HG02970 (cell line): Measurements from ENCODE around the gene ARL5B.
A peak's percentile ranks its signal among the peaks of the same experiment; 100 is the strongest.

Experiments
- ATAC-seq: cut with Tn5 transposase; IDR thresholded peaks from one replicate; pipeline ENCODE4 v1.9.1; 2021; ENCODE audit warnings: mild to moderate bottlenecking, moderate library complexity, moderate number of reproducible peaks; ENCODE audit not compliant: unreplicated experiment, low FRiP score

The ARL5B gene

DNA sequence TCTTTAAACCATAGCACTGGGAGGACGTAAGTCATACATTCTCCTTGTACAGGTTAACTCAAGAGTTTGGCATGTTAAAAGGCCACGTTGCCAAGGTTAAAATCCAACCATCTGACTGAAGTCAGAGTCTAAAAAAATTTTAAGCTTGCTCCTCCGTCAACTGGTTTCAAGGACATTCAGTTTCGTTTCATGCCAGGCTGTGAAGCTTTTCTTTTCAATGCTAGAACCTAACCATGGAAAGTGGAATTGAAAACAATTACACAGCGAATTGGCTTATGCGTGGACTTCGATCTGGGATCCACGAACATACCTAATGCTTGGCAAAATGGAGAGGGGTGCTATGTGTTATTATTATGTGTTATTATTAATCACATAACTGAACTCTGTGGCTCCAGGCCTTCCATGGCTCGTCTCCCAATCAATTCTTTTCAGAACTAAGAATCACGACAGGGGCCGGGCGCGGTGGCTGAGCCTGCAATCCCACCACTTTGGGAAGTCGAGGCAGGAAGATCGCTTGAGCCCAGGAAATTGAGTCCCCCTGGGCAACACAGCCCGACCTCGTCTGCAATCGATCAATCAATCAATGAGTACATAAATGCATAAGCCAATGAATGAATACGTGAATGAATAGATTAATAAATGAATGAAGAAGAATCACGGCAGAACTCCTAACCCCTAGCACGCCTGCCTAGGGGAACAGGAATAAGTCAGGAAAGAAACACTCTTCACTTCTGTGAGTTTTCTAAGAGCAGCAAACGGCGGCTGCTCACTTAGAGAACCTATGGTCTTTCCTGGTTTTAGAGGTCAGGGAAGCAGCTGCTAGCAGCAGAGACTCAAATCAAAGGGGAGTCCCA lies 733 bp upstream of the ARL5B start:
- no peak for ATAC-seq

DNA sequence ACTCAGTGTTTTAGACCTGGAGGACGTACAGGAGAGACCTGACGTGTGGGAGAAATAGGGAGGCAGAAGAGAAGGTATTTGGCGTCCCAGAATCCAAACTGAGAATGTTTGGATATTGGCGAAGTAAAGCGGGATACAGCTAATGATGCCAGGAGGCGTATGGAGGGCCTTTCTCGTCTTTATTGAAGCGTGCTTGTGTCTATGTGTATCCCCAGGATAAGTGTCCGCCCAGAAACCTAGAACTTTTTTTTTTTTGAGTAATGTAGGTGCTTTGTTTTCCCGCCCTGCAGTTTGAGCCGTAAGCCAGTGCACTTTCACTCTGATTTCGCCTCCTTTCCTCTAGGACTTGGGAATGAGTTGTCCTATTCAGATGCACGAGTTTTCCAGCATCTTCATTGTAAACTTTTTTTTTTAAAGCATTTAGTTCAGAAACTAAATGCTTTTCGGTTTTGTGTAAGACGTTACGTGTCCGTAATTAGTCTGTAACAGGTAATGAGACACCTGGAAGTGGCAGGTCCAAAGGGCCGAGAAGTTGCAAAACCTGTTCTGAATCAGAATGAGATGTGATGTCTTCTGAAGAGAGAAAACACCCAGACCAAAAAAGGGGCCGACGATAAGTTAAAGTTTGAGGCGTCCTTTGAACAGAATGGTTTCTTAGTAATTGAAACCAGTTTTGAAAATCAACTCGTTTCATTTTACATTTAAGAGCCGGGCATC lies 746 bp downstream of the ARL5B start:
- ATAC-seq, result peak; percentile 2

DNA sequence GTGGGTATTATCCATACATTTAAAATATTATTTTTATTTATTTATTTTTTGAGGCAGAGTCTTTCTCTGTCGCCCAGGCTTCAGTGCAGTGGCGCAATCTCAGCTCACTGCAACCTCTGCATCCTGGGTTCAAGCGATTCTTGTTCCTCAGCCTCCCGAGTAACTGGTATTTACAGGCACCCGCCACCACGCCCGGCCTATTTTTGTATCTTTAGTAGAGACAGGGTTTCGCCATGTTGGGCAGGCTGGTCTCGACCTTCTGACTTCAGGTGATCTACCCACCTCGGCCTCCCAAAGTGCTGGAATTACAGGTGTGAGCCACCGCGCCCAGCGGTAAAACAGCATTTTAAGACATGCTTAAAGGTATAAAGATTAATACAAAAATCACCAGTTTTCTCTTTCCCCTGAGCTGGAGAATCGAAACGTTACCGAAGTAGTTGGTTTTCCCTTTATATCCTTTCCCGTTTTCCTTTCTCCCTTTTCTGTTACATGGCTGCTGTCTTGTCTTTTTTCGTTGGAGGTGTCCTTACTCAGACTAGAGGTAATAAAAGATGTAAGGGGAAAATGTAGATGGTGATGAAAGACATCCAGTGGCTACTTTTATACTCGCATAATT lies 1.7 kb downstream of the ARL5B start:
- ATAC-seq, result no peak

DNA sequence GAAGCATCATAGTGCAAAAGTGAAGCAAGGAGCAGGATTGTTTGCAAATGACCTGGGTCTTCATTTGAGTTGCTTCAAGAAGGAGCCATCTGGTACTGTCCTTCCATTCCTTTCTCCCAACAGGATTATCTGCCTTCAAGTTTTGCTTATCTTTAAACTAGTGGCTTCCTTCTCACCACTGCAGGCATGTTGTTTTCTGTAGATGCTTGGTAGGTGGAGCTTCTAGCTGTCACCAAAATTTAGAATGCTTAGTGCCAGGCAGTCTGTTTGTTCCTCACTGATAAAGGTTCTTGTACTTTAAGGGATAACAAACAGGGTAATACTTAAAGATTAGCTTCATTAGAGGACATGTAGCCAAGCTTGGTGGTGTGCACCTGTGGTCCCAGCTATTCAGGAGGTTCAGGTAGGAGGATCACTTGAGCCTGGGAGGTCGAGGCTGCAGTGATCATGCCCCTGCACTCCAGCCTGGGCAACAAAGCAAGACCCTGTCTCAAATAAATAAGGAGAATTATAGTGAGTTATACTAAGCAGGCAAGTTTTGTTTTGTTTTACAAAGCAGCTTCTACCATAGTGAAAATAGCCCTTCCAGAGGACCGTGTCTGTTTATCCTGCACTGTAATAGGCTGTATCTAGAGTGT lies 5.7 kb downstream of the ARL5B start:
- no peak for ATAC-seq

DNA sequence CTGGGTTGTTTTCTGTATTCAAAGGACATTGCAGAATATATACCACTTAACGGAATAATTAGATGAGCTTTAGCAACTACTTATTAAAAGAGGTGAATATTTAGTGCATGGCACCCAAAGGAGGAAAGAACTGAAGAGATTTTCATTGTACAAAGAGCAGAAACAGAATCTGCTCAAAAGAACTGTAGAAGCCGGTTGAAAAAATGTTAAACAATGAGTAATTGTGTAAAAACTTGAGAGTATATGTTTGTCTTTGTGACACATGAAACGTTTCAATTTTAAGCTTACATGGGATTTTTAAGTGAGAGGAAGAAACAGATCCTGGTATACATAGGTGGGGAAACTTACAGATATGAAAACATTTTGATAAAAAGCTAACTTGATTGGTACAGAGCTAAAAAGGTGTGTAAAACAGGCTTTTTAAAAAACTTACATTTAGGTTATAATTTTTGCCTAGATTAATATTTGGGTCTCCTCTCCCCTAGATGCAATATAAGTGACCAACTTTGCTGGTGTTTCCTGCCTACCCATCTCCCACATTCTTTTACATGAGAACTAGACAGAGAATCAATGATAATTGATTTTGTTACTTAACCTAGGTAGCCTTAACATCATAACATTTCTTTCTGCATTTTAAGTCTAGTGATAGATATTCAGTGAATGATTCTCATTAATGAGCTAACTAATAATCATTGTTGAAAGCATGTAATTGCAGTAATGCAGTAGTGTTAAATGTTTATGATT lies 6.8 kb downstream of the ARL5B start:
- ATAC-seq, result no peak

DNA sequence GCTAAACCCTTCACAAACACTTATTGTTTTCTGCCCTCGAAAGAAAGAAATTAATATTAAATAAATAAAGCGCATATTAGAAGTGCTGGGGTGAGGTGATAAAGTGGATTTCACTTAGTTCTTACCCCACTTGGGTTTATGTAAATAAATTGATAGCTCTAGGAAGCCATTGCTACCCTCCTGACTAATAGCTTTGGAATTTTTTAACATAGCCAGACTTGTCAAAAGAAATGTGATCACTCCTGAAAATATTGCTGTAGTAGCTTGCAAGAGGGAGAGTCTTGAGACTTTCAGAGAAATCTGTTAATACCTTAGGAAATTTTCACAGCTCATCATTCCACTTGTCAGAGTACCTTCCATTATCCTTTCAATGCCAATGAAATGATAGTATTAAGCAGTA lies 7.6 kb downstream of the ARL5B start:
- no peak for ATAC-seq

DNA sequence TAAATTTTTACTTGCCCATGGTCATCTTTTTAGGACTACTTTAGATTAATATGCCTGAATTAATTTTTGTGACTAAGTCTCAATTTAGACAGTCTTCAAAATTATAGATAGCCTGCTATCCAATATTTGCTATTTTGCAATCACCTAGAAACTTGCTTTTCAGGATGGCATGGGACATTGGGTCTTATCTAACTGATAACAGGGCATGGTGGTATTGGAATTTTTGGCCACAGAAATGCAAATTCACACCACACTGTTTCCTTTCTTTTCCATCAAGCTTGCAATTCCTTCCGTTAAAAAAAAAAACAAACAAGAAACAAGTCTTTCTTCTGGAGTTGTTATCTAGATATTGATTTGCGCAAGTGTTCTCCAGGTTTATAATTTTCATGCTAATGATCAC lies 8.8 kb downstream of the ARL5B start:
- no peak for ATAC-seq

DNA sequence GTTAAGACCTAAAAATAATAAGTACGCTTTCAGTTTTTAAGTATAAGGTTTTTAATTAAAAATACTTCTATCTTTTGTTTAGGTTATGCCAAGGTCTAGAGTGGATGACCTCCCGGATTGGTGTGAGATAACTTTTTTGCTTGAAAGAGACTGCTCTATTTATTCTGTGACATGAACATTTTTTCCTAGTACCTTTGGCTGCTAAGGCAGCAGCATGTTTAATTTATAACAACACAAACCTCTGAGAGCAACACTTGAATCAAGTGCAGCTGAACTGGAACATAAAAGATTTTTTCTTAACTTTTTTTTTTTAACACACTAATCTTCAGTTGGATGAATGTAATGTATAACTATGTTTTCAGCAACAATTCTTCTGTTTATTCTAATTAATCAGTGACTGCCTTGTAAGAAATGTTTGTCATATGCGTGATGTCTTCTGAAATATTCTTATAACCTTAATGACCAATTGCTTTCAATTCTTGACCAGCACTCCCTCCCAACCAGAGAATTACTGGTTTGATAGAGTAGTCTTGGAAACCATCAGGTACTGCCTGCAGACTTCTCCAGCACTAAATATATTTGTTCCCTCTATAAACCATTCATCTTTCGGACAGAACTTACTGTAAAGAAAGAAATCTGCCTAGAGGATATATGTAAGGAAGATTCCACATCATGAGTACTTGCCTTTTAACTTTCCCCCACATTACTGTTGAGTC lies 16.0 kb downstream of the ARL5B start:
- ATAC-seq, result no peak

DNA sequence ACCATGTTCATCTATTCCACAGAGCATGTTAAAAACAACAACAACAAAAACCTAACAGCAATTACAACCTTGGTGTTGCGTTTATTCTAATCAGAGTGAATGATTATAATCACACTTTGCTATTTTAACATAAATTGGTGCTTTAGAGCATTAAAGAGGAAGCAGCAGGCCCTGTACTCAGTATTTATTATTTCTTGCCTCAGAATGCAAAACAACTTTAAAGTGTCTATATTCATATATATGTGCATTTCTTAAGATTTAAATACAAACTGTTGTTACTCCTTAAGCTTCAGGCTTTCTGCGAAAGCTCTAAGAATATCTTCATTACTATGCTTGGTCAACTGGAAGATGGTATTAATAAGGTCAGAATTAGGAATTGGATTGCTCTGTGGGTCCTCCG lies 21.5 kb downstream of the ARL5B start:
- no peak for ATAC-seq

DNA sequence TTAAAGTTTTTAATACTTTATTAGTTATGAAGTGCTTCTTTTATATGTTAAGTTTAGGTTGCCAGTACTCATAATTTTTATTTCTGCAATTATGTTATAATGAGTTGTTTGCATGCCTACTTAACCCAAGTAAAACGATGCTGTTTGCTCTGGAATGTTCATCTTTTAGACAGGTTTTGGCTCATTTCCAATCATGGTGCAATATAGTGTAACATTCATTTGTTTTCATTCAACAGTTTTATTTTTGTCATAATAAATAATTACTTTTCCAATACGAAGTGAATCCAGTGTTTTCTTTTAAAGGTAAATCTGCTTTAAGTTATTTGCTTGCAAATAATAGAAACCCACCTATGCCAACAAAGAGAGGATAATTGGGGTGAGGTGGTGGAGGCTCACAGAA lies 22.1 kb downstream of the ARL5B start:
- no peak for ATAC-seq

DNA sequence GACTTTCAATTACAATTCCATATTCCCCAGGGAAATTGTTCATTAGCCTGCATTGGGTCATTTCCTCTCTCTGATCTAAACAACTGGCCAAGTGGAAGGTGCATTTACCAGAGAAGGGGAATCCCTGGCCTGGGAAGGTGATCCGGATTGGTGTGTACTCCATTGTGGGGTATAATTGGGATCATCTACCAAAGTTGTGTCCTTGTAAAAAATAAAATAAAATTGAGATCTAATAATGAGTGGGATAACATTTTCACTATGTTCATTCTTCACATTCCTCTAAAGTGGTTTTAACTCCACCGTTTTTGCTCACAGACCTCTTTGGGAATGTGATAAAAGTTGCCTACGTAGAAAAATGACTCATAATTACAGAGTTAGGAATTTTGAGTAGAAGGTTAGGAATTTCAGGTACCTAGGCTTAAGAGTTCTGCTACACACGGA lies 22.8 kb downstream of the ARL5B start:
- no peak for ATAC-seq

DNA sequence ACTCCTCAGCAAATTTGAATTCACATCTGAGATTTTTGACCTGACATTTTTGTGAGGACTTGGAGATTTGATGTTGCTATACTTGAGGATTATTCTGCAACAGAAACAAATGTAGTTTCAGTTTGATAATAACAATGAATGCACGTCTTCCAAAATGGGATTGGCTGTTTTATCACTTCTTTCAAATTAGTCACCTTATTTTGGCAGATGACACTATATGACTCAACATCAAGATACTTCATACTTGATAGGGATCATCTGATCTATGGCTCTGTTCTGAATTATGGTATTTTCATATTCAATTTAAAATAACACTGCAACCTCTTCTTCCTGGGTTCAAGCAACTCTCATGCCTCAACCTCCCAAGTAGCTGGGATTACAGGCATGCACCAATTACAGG lies 24.2 kb downstream of the ARL5B start:
- no peak for ATAC-seq

DNA sequence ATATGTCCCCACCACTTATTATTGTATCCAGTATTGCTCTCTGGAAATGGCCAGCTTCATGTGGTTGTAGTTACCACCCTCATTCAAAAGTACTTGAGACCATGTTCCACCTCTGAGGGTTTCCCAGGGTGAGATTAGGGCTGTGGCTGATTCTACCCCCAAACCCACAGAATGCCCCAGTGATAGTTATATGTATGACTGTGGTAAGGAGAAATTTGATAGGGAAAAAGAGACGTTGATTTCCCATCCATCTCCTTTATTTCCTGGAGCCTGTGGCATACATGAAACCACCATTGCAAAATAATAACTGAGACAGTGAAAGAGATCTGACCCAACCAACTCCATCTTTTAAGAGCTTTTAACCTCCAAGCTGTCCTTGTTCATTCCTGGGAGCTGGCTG lies 25.2 kb downstream of the ARL5B start:
- ATAC-seq, result no peak

DNA sequence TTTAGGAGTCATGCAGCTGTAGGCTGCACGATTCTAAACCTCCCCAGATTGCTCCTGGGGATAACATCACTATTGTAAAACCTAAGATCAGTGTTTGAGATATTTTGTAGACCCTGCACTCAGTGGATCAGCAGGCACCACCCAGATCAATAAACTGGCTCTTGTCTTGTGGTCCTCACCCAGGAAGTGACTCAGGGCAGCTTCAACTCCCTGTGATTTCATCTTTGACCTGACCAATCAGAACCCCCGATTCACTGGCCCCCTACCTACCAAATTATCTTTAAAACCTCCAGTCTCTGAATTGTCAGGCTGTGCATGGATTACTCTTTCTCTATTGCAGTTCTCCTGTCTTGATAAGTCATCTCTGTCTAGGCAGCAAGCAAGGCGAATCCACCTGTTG lies 25.7 kb downstream of the ARL5B start:
- ATAC-seq, result no peak

DNA sequence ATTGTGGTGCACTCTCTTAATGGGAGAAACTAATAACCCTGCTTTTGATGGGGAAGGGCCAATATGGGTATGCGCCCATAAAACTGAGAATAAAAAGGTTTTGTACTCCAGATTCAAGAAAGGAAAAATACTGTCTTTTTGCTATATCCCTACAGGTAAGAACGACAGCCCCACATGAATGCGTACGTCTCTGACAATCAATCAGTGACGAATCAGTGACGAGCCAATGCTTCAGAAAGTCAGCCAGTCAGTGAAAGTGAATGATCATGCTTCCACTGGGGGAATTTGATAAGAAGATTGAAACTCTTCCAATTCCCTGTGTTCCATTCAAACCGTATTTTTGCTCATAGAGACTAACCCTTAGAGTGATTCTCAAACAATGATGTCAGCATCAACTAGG lies 26.3 kb downstream of the ARL5B start:
- ATAC-seq, result no peak

DNA sequence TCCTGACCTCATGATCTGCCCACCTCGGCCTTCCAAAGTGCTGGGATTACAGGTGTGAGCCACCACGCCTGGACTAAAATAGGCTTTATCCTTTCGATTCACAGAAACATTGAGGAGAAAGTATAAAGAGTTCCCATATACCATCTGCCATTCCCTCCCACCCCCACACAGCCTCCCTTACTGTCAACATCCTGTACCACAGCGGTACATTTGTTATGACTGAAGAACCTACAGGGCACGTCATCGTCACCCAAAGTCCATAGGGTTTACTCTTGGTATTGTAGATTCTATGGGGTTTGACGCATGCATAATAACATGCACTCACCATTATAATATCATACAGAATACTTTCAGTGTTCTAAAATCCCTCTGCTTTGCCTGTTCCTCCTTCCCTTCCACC lies 28.0 kb downstream of the ARL5B start:
- no peak for ATAC-seq

DNA sequence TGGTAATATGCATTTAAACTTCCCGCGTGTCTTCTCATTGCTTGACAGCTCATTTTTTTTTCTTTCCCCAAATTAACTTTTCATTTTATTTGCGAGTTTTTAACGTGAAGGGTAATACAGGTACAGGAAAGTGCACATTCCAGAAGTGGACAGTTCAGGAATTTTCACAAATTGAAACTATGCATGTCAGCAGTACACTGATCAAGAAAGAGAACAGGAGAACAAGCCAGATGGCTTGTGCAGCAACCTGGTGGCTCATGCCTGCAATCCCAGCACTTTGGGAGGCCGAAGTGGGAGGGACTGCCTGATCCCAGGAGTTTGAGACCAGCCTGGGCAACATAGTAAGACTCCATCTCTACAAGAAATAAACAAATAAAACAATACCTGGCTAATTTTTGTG lies 28.5 kb downstream of the ARL5B start:
- no peak for ATAC-seq

DNA sequence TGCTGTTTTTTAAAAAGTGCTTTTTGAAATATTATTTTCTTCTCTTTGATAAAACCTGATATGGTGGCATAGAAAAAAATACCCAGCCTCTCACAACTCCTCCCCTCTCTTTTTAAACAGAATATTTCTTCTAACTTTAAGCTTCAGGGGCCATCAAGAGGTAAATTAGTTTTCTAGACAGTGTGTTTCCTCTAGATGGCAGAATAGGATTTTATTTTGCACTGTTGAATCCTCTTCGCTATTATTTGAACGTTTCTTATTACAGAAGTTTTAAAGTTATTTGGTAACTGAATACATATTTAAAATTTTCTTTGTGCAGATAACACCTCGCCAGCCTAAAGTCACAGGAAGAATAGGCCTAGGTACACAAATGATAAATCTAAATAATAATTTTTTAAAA lies 30.3 kb downstream of the ARL5B start:
- ATAC-seq, result no peak

DNA sequence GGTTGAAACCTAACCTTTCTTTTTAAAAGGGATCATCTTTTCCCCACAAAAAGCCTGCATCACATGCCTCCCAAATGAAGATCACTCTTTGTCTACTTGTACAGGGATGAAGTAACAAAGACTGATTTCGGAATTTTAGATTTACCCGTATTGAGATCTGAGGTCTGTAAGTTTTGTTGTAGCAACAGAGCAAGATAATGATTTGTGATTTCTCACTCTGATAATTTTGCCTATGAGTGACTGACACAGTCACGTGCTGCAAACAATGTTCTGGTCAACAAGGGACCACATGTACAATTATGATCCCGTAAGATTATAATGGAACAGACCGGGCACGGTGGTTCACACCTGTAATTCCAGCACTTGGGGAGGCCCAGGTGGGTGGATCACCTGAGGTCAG lies 31.3 kb downstream of the ARL5B start:
- ATAC-seq, result no peak
